HG03039 (cell line): ENCODE measurements around the gene FTSJ3.
"Not testable (repeated sequence)": the region's sequence is repeated elsewhere in the genome, so short reads cannot be mapped to it uniquely, and the experiment has no call there.

Source experiments
- ATAC-seq: cut with Tn5 transposase; IDR thresholded peaks from one replicate; pipeline ENCODE4 v1.9.1; 2021; ENCODE audit warnings: mild to moderate bottlenecking, moderate library complexity; ENCODE audit not compliant: unreplicated experiment

The FTSJ3 gene

DNA sequence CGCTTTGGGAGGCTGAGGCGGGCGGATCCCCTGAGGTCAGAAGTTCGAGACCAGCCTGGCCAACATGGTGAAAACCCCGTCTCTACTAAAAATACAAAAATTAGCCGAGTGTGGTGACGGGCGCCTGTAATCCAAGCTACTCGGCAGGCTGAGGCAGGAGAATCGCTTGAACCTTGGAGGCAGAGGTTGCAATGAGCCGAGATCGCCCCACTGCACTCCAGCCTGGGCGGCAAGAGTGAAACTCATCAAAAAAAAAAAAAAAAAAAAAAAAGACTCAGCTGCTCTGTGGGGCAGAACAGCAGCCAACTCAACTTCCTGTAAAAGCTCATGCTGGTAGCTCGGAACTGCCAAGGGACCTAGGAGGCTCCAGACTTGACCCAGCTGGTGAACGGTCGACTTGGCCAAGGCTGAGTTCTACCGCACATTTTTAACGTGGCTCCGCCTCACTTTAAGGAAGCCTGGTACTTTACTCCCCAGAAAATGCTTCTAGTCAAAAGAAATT, 16.0 kb upstream of the FTSJ3 start:
- not testable (repeated sequence) for ATAC-seq

DNA sequence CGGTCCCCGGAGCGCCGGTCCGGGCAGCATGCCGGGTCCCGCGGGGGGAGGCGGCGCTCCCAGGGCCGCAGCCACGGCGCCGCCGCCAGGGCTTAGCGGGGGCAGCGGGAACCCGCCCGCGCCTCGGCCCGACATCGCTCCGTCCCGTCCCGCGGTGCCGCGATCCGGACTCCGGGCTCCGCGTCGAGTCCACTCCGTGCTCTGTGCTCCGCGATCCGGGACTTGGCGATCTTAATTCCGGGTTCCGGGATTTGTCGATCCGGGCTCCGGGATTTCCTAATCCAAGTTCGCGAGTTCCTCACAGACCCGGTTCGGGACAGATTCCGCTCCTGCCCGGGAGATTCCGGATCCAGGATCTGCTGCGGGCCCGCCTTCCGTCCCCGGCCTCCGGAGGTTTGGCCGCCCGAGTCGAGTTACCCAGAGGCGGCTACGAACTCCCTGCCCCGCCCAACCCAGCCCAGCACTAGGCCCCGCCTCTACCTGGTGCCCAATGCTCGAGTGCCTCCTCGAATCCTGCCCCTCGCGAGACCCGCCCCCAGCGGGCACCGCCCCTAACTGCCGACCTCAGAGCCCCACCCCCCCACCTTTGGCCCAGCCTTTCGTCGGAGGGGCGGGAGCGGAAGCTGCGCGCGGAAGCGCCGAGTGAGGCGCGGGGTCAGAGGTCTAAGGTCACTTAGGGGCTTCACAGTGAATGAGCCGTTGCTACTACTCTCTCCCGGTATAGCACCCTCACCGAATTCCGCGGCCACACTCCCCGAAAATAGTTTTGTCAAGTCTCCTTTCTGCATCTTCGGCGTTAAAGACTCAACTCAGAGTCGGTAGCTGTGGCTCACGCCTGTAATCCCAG, 15.3 kb upstream of the FTSJ3 start, which contains the start of gene SMARCD2:
TSS of gene SMARCD2 (minus strand) at position 146 of the 847 bp plus-strand sequence. CDS start at position 135, 11 bp downstream.
- ATAC-seq: peak; percentile 72

DNA sequence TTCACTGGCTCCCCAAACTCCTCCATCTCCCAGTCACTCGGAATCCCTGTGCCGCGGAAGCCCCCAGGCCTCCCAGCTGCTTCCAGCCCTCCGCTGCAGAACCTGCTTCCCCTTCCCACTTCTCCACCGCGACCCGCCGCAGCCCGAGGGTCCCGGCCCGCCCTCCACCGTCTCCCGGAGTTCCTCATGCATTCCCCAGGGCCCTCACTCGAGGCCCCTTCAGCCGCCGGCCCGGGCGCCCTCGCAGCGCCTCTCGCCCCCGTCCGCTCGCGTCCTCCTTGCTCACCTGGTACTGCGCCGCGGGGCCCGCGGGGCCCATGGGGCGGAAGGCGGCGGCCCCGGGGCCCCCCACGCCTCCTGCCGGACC, 14.7 kb upstream of the FTSJ3 start:
- peak; percentile 27 for ATAC-seq

- ATAC-seq: no peak
Observed at GRCh38 chr17:63841350-63842172, 14.1 kb upstream of the FTSJ3 start.

- ATAC-seq: no peak
Observed at GRCh38 chr17:63840591-63841349, 13.3 kb upstream of the FTSJ3 start.

GRCh38 chr17:63838631-63839171, 11.2 kb upstream of the FTSJ3 start:
- ATAC-seq: no peak

DNA sequence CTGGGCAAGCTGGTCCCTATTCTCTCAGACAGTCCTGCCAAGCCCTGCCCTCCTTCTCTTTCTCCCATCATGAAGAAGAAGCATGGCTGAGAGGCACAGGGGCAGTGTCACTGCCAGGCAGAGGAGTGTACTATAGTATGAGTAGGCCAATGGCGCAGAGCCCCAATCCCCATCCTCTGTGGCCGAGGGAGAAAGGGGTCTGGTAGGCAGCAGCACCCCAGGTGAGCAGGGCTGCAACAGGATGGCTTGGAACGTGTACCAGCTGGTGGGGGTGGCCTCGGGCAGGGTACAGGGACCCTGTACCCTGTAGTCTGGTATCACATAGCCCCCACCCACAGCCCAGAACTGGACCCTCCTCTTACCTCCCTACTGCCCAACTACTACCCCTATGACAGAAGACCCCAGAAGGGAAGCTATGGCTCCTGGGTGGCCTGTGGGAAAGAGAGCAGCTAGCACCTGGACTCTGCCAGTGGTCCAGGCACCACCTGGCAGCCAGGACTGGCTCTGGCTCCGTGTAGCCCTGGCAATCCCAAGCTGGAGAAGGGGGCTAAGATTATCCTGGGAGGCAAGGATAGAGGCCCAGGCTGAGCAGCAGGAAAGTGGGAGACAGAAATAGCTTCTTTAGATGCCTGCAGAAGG, 10.6 kb upstream of the FTSJ3 start:
- no peak for ATAC-seq

DNA sequence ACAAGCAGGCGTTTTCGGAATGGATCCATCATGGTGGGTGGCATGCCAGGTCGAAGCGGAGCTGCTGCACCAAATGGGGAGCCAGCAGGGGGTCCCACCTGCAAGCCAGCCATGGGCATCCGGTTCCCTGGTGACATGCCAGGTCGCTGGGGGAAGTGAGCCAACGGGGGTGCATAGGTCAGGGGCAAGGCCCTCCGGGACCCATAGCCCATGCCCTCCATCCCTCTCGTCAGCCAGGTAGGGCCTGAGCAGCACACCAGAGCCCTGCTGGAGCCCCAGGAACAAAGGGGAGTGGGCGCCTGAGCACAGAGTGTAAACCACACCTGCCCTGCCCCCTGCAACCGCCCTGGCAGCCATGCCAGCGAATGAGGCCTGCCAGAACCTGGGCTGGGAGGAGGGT, 10.0 kb upstream of the FTSJ3 start:
- ATAC-seq: no peak

DNA sequence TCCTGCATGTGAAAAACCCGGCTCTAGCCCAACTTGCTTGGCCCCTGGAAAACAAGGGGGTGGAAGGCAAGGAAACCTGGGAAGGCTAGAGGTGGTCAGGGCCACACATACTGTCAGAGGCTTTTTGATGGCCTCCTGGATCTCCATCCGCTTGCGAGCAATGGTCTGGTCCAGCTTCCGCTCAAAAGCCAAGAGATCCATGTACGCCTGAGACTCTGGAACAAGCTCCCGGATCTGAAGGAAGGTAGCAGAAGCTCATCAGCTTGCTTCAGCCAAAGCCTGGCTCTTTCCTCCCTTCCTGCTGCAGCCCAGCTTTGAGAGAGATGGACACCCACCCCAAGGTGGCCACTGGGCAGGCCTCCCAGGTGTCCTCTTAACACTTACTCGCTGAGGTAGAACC, 9.3 kb upstream of the FTSJ3 start:
- no peak for ATAC-seq

GRCh38 chr17:63835167-63835720, 7.8 kb upstream of the FTSJ3 start:
- no peak for ATAC-seq

- ATAC-seq: no peak
Observed at GRCh38 chr17:63834431-63835166, 7.1 kb upstream of the FTSJ3 start.

- ATAC-seq: no peak
Observed at GRCh38 chr17:63833741-63834373, 6.4 kb upstream of the FTSJ3 start.

DNA sequence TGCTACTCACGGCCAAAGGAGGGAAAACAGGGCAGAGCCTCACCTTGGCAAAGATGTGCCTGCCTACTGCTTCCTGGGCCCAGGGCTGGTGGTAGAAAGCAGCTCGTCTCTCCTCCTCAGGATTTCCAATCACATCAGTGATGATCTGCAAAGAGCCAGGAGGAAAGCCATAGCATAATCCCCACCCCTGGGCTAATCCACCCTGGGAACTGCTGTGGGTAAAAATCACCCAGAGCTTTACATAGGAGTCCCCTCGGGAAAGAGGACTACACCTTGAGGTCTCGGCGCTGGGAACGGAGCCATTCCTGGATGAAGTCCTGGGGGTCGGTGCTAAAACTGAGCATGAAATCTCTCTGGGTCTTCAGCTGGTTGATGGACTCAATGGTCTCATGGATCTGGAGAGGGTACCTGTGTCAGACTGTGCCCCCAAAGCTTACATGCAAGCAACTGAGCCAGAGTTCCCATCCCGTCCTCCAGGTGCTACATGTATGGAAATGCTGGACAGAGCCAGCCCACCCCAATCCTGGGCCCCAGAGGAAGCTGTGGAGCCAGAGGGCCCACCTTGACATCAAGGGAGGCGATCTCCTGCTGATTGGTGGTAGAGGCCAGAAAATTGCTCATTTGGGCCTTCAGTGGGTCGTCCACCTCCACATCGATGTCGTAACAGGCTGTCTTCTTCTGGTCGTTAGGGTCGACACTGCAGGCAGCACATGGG, 5.7 kb upstream of the FTSJ3 start:
- ATAC-seq: no peak

GRCh38 chr17:63832455-63832854, 5.0 kb upstream of the FTSJ3 start:
- no peak for ATAC-seq

- ATAC-seq: no peak
Observed at GRCh38 chr17:63832014-63832413, 4.6 kb upstream of the FTSJ3 start.

DNA sequence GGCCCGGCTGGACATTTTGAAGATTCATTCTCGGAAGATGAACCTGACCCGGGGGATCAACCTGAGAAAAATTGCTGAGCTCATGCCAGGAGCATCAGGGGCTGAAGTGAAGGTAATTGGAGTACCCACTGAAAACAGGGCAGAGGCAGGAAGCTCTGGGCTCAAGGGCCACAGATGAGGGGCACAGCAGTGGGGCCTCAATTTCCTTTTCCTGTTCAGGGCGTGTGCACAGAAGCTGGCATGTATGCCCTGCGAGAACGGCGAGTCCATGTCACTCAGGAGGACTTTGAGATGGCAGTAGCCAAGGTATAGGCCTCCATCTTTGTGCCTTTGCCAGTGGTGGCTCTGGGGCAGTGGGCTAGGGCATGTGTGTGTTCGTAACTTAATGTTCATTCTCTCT, 4.0 kb upstream of the FTSJ3 start:
- ATAC-seq: no peak

DNA sequence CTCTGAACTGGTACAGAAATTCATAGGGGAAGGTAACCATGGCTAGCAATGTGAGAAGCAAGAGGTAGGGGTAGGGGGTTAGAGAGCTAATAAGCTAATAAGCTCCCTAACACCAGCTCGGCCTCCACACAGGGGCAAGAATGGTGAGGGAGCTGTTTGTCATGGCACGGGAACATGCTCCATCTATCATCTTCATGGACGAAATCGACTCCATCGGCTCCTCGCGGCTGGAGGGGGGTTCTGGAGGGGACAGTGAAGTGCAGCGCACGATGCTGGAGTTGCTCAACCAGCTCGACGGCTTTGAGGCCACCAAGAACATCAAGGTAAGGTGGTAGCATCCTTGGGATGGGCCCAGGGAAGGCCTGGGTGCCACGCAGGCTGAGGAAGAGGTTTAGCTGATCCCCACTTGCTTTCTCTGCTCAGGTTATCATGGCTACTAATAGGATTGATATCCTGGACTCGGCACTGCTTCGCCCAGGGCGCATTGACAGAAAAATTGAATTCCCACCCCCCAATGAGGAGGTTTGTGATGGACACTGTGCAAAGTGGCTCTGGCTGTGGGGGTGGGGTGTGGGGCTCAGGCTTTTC, 3.5 kb upstream of the FTSJ3 start:
- ATAC-seq: no peak

GRCh38 chr17:63830278-63830677, 2.8 kb upstream of the FTSJ3 start:
- no peak for ATAC-seq
